HPDE6-E6E7 (cell line): ENCODE results near the gene PCSK5.
A peak's percentile ranks its signal among the peaks of the same experiment; 100 is the strongest.

ENCODE experiments used
- DNase-seq: peaks from one replicate; pipeline ENCODE4 v3.0.0; 2011; ENCODE audit warnings: missing footprints; ENCODE audit errors: extremely low spot score

The PCSK5 gene

GRCh38 chr9:76082057-76082456, 191.6 kb downstream of the PCSK5 start:
- DNase-seq: no peak

- no peak for DNase-seq
Measured at GRCh38 chr9:76085596-76085995, 195.1 kb downstream of the PCSK5 start.

- no peak for DNase-seq
Measured at GRCh38 chr9:76086539-76086938, 196.1 kb downstream of the PCSK5 start.

- DNase-seq: no peak
Measured at GRCh38 chr9:76087976-76088375, 197.5 kb downstream of the PCSK5 start.

- DNase-seq: no peak
Measured at GRCh38 chr9:76090330-76090729, 199.9 kb downstream of the PCSK5 start.

GRCh38 chr9:76090909-76091308, 200.4 kb downstream of the PCSK5 start:
- no peak for DNase-seq

GRCh38 chr9:76092572-76092971, 202.1 kb downstream of the PCSK5 start:
- no peak for DNase-seq

GRCh38 chr9:76095585-76095984, 205.1 kb downstream of the PCSK5 start:
- no peak for DNase-seq

- no peak for DNase-seq
Measured at GRCh38 chr9:76099516-76099915, 209.0 kb downstream of the PCSK5 start.

- no peak for DNase-seq
Measured at GRCh38 chr9:76101075-76101474, 210.6 kb downstream of the PCSK5 start.

GRCh38 chr9:76101491-76101890, 211.0 kb downstream of the PCSK5 start:
- DNase-seq: no peak

GRCh38 chr9:76101947-76102346, 211.5 kb downstream of the PCSK5 start:
- no peak for DNase-seq

GRCh38 chr9:76103531-76104315, 213.2 kb downstream of the PCSK5 start:
- no peak for DNase-seq

GRCh38 chr9:76107482-76107881, 217.0 kb downstream of the PCSK5 start:
- DNase-seq: no peak

GRCh38 chr9:76109953-76110352, 219.5 kb downstream of the PCSK5 start:
- DNase-seq: peak; percentile 6

- no peak for DNase-seq
Measured at GRCh38 chr9:76112151-76112550, 221.7 kb downstream of the PCSK5 start.

- no peak for DNase-seq
Measured at GRCh38 chr9:76114144-76114543, 223.7 kb downstream of the PCSK5 start.

- DNase-seq: no peak
Measured at GRCh38 chr9:76115396-76115795, 224.9 kb downstream of the PCSK5 start.

- no peak for DNase-seq
Measured at GRCh38 chr9:76115982-76116646, 225.6 kb downstream of the PCSK5 start.

- no peak for DNase-seq
Measured at GRCh38 chr9:76116913-76117312, 226.4 kb downstream of the PCSK5 start.

- DNase-seq: no peak
Measured at GRCh38 chr9:76127637-76128036, 237.2 kb downstream of the PCSK5 start.

- no peak for DNase-seq
Measured at GRCh38 chr9:76135902-76136301, 245.4 kb downstream of the PCSK5 start.

- DNase-seq: no peak
Measured at GRCh38 chr9:76136986-76137385, 246.5 kb downstream of the PCSK5 start.
